Caco-2 (cell line): Measurements from ENCODE around the gene SRSF10. TPM values are rescaled to one million over a fixed set of nuclear protein-coding genes. Genes with fewer than 3 reads are reported as not detected.
"Not testable (repeated sequence)": the region's sequence is repeated elsewhere in the genome, so short reads cannot be mapped to it uniquely, and the experiment has no call there.

Experiments
- BruUV-seq: library from RNA; stranded (reverse); fragments of 400-500 nt; replicated peaks from 2 replicates; lab custom pipeline; 2021; lab: Mats Ljungman, UMichigan
- CTCF ChIA-PET: fragments of 300-600 bp; sonication (Branson Sonifier 250); formaldehyde crosslinking; loops from one replicate; lab custom pipeline; 2022; ENCODE audit warnings: antibody characterized with exemption; lab: Charles Lee
- POLR2A ChIA-PET: fragments of 300-600 bp; sonication (Branson Sonifier 250); formaldehyde crosslinking; loops from one replicate; lab custom pipeline; 2022; ENCODE audit warnings: antibody characterized with exemption; lab: Charles Lee
- DNase-seq, 2 experiments: peaks; one replicate each; pipeline versions ENCODE4 v3.0.0 to v3.0.0-alpha.2; 2020 to 2022
- H3K27me3 ChIP-seq: replicated peaks from 2 replicates; pipeline ENCODE4 v1.6.0; 2011; ENCODE audit warnings: low read length; ENCODE audit not compliant: control insufficient read depth, insufficient read depth
- H3K36me3 ChIP-seq: 2 replicates; pipeline ENCODE4 v1.5.1; 2011; ENCODE audit warnings: low read length; ENCODE audit not compliant: control insufficient read depth, insufficient read depth
- H3K4me1 ChIP-seq: fragments of 250-450 bp; sonication (Bioruptor Pico); 2 replicates; pipeline ENCODE4 v1.5.1; 2020; ENCODE audit warnings: mild to moderate bottlenecking
- H3K4me3 ChIP-seq: 2 replicates; pipeline ENCODE4 v1.5.1; 2011; ENCODE audit warnings: low read depth, mild to moderate bottlenecking, control low read depth, low read length
- H3K9me3 ChIP-seq: fragments of 250-450 bp; sonication (Bioruptor Pico); 2 replicates; pipeline ENCODE4 v1.5.1; 2020; ENCODE audit warnings: mild to moderate bottlenecking, moderate library complexity
- H3K27ac Mint-ChIP-seq: one replicate; pipeline ENCODE4 v1.8.0; 2022; ENCODE audit warnings: mixed read lengths; ENCODE audit not compliant: unreplicated experiment
- H3K27me3 Mint-ChIP-seq: one replicate; pipeline ENCODE4 v1.8.0; 2022; ENCODE audit warnings: mixed read lengths; ENCODE audit not compliant: insufficient read depth, unreplicated experiment
- H3K36me3 Mint-ChIP-seq: one replicate; pipeline ENCODE4 v1.8.0; 2022; ENCODE audit warnings: mild to moderate bottlenecking, mixed read lengths; ENCODE audit not compliant: insufficient read depth, unreplicated experiment
- H3K4me1 Mint-ChIP-seq: one replicate; pipeline ENCODE4 v1.8.0; 2022; ENCODE audit warnings: low read depth, mixed read lengths; ENCODE audit not compliant: unreplicated experiment
- H3K4me3 Mint-ChIP-seq: one replicate; pipeline ENCODE4 v1.8.0; 2022; ENCODE audit warnings: mild to moderate bottlenecking, moderate library complexity, mixed read lengths; ENCODE audit not compliant: unreplicated experiment
- H3K9me3 Mint-ChIP-seq: one replicate; pipeline ENCODE4 v1.8.0; 2022; ENCODE audit warnings: mixed read lengths; ENCODE audit not compliant: unreplicated experiment
- CTCF ChIP-seq, 2 experiments: fragments of 200-600 bp in 1 of 2; IDR thresholded peaks; 1 replicate in 1 of 2; 2 replicates in 1 of 2; pipeline versions ENCODE4 v1.5.1 to v1.8.0; 2011 to 2022; ENCODE audit warnings: antibody characterized with exemption in 1 of 2, control low read depth in 1 of 2, inconsistent platforms in 1 of 2, low read depth in 1 of 2, low read length in 1 of 2, mild to moderate bottlenecking in 1 of 2, moderate library complexity in 1 of 2; ENCODE audit not compliant: insufficient read depth in 1 of 2, severe bottlenecking in 1 of 2, unreplicated experiment in 1 of 2
- intact Hi-C: fragments of 100-400 bp; cut with micrococcal nuclease; formaldehyde crosslinking; loops from one replicate; pipeline ENCODE4 v1.10.0; 2022; ENCODE audit not compliant: unreplicated experiment
- total RNA-seq: library from RNA; stranded (reverse); gene quantifications from 2 replicates; pipeline ENCODE4 v1.2.3, GENCODE V29; 2022

Gene SRSF10
- total RNA-seq, 1 experiment from 2014 or later, result 128 TPM

GRCh38 chr1:24009406-24009805 lies 29.3 kb upstream of the SRSF10 start:
- Histone ChIP-seq H3K36me3 (no peaks in the 10 kb centered on the region), H3K27me3 (no peaks in the 10 kb centered on the region), H3K4me1 (peaks cover 24% of the 10 kb centered on the region), H3K4me3 (no peak overlapping the region), H3K9me3 (no peaks in the 10 kb centered on the region)
- peaks cover 9% of the 10 kb centered on the region for H3K4me1 Mint-ChIP-seq
- intact Hi-C loops, result no loop called here
- peak overlapping the region; percentile 50 for H3K27ac Mint-ChIP-seq
- H3K4me3 Mint-ChIP-seq, result no peak overlapping the region
- POLR2A ChIA-PET, result no interaction called here
- BruUV-seq, result no TSS peak
- DNase-seq, result peak; percentile 32 to 41
- H3K36me3 Mint-ChIP-seq, result no peaks in the 10 kb centered on the region
- H3K9me3 Mint-ChIP-seq, result no peaks in the 10 kb centered on the region
- CTCF ChIA-PET, result interaction anchor here (1.6 kb wide), 1 partner anchor 13 kb away, joined by 5 read pairs; no protein-coding TSS in a partner anchor
- H3K27me3 Mint-ChIP-seq, result no peaks in the 10 kb centered on the region
- TF ChIP-seq CTCF (IDR thresholded peaks at IDR 0.05; ENCODE audit: insufficient read depth in 1 of 2, low read depth in 1 of 2, low read length in 1 of 2, severe bottlenecking in 1 of 2, unreplicated experiment in 1 of 2), result no peak

- peaks cover 24% of the 10 kb centered on the region for H3K4me1 ChIP-seq
- CTCF ChIA-PET, result interaction anchor here (1.6 kb wide), 1 partner anchor 13 kb away, joined by 5 read pairs; no protein-coding TSS in a partner anchor
- BruUV-seq, DNase-seq, H3K36me3 Mint-ChIP-seq, H3K27me3 Mint-ChIP-seq, H3K9me3 Mint-ChIP-seq, H3K36me3 ChIP-seq, H3K27ac Mint-ChIP-seq, H3K4me3 Mint-ChIP-seq, H3K27me3 ChIP-seq, H3K4me3 ChIP-seq, intact Hi-C loops, H3K9me3 ChIP-seq, POLR2A ChIA-PET: not testable (repeated sequence)
- H3K4me1 Mint-ChIP-seq, result peaks cover 14% of the 10 kb centered on the region
These were observed 28.6 kb upstream of the SRSF10 start for GRCh38 chr1:24008574-24009184.

GRCh38 chr1:24007079-24007478 lies 27.0 kb upstream of the SRSF10 start:
- peaks cover 16% of the 10 kb centered on the region for H3K4me1 Mint-ChIP-seq
- POLR2A ChIA-PET, result no interaction called here
- Histone ChIP-seq H3K4me1 (peaks cover 31% of the 10 kb centered on the region), H3K4me3 (no peak overlapping the region), H3K27me3 (no peaks in the 10 kb centered on the region), H3K9me3 (no peaks in the 10 kb centered on the region), H3K36me3 (no peaks in the 10 kb centered on the region)
- no peak for TF ChIP-seq CTCF (IDR thresholded peaks at IDR 0.05; ENCODE audit: insufficient read depth in 1 of 2, low read depth in 1 of 2, low read length in 1 of 2, severe bottlenecking in 1 of 2, unreplicated experiment in 1 of 2)
- intact Hi-C loops, result no loop called here
- H3K4me3 Mint-ChIP-seq, result no peak overlapping the region
- no peak overlapping the region for H3K27ac Mint-ChIP-seq
- no peak for DNase-seq
- no peaks in the 10 kb centered on the region for H3K36me3 Mint-ChIP-seq
- CTCF ChIA-PET, result interaction anchor here (0.6 kb wide), 1 partner anchor 182 kb away, joined by 3 read pairs; the partner anchor contains the start of gene HMGCL
- H3K9me3 Mint-ChIP-seq, result no peaks in the 10 kb centered on the region
- no TSS peak for BruUV-seq
- H3K27me3 Mint-ChIP-seq, result no peaks in the 10 kb centered on the region
